GM18907 (cell line): ENCODE measurements around the gene TAS2R43.
"Not testable (repeated sequence)": the region's sequence is repeated elsewhere in the genome, so short reads cannot be mapped to it uniquely, and the experiment has no call there.

ENCODE experiments used
- ATAC-seq: cut with Tn5 transposase; IDR thresholded peaks from one replicate; pipeline ENCODE4 v1.9.1; 2021; ENCODE audit warnings: mild to moderate bottlenecking, moderate library complexity; ENCODE audit not compliant: unreplicated experiment

Gene TAS2R43

DNA sequence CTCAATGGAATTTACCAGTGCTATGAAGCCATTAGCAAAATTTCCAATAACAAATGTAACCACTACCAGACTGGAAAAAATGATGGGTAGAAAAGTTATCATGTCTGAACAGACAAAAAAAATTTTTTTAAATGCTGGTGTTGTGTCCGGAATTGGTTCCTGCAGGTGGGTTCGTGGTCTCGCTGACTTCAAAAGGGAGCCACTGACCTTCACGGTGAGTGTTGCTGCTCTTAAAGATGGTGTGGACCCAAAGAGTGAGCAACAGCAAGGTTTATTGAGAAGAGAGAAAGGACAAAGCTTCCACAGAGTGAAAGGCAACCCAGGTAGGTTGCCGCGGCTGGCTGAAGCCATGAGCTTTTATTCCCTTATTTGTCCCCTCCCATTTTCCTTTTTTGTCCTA is at the start of gene TAS2R43:
TSS of gene TAS2R43 (minus strand) at position 186 of the 400 bp plus-strand sequence. CDS start at position 102, 84 bp downstream.
- no peak for ATAC-seq

GRCh38 chr12:11136075-11136474 is 44.0 kb upstream of the TAS2R43 start:
- ATAC-seq: no peak

- ATAC-seq: no peak
Observed at GRCh38 chr12:11134305-11134704, 42.2 kb upstream of the TAS2R43 start, which contains the start of gene TAS2R30. TAS2R30 (minus strand) TSS chr12:11134644; CDS start chr12:11134244, 400 bp downstream.

DNA sequence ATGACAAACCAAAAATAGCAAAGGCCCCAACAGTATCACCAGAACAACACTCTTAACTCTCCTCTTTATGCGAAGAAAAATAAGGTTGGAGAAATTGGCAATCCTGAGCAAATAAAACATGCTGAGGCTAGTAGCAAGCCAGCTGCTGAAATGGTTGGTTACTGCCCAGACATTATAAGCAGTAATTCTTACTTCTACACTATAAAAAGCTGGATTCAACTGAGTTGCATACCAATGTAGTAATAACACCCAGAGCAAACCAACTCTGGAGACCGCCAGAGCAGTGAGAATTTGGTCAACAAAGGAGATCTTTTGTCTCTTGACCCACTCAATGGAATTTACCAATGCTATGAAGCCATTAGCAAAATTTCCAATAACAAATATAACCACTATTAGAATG is 41.7 kb upstream of the TAS2R43 start:
- no peak for ATAC-seq

DNA sequence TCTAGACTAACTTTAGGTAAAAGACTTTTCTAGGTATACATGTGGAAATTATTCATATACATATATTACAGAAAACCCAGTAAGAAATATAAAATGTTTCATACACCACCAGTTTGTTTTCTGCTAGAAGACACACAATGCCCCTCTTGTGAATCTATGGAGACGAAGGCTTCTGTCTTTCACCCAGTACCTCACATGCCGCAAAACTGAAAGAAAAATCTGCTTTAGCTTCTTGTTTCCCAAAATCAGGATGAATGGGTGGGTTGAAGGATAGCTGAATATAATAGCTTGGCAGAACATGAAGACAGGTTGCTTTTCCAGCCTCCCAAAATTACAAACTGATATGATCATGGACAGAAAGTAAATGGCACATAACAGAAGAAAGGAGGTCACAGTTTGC is 41.0 kb upstream of the TAS2R43 start:
- ATAC-seq: no peak

DNA sequence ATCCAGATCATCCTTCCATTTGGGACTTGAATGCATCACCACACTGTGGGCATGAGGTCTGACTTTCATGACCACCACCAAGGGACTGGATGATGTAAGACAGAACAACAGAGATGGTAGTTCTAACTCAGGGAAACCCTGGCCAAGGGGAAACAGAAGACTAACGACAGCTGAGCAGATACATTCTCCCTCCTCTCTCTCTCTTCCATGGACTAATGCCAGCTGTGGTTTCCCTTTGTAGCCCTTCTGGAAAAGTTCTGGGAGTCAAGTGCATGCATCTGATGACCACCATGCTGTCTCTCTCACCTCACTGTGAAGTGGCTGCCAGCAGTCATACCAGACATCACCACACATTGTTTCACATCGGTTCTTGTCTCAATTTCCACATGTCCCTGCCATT is 38.9 kb upstream of the TAS2R43 start:
- no peak for ATAC-seq

- no peak for ATAC-seq
Observed at GRCh38 chr12:11130382-11130781, 38.3 kb upstream of the TAS2R43 start.

GRCh38 chr12:11114130-11114529 is 22.0 kb upstream of the TAS2R43 start:
- ATAC-seq: not testable (repeated sequence)

DNA sequence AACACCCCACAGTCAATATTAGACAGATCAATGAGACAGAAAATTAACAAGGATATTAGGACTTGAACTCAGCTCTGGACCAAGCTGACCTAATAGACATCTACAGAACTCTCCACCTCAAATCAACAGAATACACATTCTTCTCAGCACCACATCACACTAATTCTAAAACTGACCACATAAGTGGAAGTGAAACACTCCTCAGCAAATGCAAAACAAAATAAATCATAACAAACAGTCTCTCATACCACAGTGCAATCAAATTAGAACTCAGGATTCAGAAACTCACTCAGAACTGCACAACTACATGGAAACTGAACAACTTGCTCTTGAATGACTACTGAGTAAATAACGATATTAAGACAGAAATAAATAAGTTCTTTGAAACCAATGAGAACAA is 19.1 kb upstream of the TAS2R43 start:
- ATAC-seq: not testable (repeated sequence)

- ATAC-seq: no peak
Observed at GRCh38 chr12:11108862-11109261, 16.7 kb upstream of the TAS2R43 start.

GRCh38 chr12:11107719-11108118 is 15.6 kb upstream of the TAS2R43 start:
- no peak for ATAC-seq

DNA sequence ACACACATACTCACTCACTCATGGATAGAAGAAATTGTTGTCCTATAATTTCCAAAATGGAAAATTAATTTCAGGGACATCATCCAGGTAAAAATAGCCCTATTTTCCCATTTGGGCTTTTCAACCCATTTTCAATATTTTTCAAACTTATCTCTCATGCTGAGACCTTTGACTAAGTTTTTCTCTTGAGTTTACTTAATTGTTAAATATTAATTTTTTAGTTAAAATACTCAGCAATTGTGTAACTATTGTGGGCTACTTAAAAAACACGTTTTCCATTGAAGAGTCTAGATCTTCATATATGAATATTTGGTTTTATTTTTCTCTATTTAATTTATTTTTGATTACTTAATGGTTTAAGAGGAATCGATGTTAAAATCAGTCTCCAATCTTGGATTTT is 14.2 kb upstream of the TAS2R43 start:
- ATAC-seq: no peak

- ATAC-seq: no peak
Observed at GRCh38 chr12:11105546-11105945, 13.4 kb upstream of the TAS2R43 start.

DNA sequence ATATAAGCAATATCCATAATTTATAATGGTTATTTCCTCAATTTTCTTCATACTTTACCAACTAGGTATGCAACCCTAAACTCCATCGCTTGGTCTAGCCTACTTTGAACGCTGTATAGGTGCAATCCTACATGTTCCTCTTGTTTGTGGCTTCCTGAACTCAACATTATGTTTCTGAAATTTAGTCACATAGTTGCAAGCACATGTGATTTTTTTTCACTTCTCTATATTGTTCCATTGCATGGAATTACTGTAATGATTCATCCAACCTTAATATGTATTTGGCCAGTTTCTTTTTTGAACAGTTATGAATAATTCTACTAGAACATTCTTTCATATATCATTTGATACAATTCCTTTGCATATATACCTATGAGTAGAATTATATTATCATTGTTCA is 2.8 kb upstream of the TAS2R43 start:
- not testable (repeated sequence) for ATAC-seq

DNA sequence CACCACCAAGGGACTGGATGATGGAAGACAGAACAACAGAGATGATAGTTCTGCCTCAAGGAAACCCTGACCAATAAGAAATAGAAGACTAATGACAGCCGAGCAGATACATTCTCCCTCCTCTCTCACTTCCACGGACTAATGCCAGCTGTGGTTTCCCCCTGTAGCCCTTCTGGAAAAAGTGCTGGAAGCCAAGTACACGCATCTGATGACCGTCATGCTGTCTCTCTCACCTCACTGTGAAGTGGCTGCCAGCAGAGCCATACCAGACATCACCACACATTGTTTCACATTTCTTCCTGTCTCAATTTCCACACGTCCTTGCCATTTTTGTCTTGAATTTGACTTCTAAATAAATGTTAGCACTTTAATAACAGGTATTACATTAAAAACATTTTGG is 2.9 kb downstream of the TAS2R43 start:
- no peak for ATAC-seq

DNA sequence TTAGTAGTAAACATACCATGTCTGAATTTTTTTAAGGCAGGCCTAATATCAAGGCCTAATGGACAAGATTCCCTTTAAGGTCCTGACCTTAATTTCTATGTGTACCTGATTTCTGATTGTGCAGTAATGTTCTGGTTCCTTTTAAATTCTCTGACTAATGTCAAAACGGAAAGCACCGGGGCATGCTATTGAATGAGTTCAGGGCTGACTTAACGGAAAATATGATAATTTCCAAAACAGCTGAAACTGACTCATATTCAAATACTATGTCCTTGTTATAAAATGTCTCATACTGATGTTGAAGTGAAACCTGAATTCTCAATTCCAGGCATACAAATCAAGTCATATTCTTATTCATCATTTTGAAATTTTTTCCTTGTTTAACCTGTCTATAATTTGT is 6.7 kb downstream of the TAS2R43 start:
- no peak for ATAC-seq

GRCh38 chr12:11081987-11082386 is 10.1 kb downstream of the TAS2R43 start:
- ATAC-seq: no peak

DNA sequence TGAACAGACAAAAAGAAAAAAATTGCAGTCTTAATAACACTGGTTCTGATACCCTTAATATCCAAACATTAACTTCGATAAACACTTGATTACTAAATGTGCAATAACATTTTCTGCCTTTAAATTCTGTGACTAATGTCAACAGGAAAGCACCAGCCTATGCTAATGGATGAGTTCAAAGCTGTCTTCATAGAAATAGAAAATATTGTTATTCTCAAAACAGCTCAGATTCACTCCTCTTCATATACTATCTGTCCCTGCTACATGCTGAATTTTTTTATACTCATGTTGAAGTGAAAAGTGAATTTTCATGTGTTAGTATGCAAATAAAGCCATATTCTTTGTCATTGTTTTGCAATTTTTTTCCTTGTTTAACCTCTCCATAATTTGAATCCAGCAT is 13.9 kb downstream of the TAS2R43 start:
- ATAC-seq: no peak

- peak; percentile 55 for ATAC-seq
Observed at GRCh38 chr12:11075642-11076041, 16.5 kb downstream of the TAS2R43 start.

- ATAC-seq: no peak
Observed at GRCh38 chr12:11071414-11071813, 20.7 kb downstream of the TAS2R43 start.

DNA sequence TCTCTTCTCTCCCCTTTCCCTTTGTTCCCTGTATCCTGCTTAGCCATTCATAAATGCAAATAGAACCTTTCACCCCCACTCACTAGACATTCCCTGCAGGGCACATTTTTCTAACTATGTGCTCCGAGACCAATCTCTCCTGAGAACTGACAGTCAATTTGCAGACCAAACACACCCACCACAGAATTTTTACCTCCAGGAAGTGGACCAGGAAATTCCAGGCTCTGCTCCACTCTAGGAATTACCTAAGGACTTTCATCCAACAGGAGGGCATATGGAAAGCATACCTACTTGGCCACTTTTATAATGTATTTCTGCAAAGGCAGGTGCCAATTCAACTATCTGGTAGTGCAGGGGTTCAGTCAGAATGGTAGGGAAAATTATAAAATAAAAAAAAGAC is 21.1 kb downstream of the TAS2R43 start:
- no peak for ATAC-seq

DNA sequence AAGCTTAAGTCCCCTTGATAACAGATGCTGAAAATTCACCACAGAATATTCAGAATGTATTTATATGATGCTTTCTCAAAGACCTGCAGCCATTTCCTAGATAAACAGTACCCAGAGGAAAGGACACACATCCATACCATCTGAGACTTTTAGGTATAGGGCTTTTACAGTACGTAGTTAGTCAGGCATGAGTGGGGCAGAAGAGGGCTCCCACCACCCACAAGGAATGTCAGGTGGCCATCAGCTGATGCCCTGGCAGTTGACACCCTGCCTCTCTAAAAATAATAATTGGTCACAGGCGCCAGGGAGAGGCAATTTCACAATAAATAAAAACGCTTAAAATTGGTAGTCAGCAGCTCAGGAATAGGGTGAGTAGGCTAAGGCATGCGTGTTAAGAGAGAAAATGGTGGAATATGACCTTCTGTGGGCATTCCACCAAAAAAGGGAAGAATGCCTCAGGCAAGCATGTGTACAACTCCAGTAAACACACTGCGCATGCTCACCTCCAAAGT is 22.2 kb downstream of the TAS2R43 start:
- no peak for ATAC-seq

- ATAC-seq: no peak
Observed at GRCh38 chr12:11067514-11067913, 24.6 kb downstream of the TAS2R43 start.
